ENCODE measurements around the gene MLLT10.

Gene MLLT10

GRCh38 chr10:21514129-21514817 is 19.8 kb upstream of the MLLT10 start:
- ATAC-seq = no peak
- no peak for TF ChIP-seq ISL1 (CRISPR knock-in tag; IDR thresholded peaks at IDR 0.05)
- no peak for TF ChIP-seq ESRRG (CRISPR knock-in tag; IDR thresholded peaks at IDR 0.05)
- no peak for TF ChIP-seq ZNF8 (CRISPR knock-in tag; IDR thresholded peaks at IDR 0.05)
- TF ChIP-seq GLIS3 (CRISPR knock-in tag; IDR thresholded peaks at IDR 0.05) = no peak
- no peak for TF ChIP-seq ZFP30 (CRISPR knock-in tag; IDR thresholded peaks at IDR 0.05)
- TF ChIP-seq SNAI2 (CRISPR knock-in tag; IDR thresholded peaks at IDR 0.05) = no peak
- TF ChIP-seq ZC3H10 (CRISPR knock-in tag; IDR thresholded peaks at IDR 0.05) = no peak
- no peak for TF ChIP-seq CREB5 (CRISPR knock-in tag; IDR thresholded peaks at IDR 0.05; ENCODE audit: low read depth)
- TF ChIP-seq OSR1 (CRISPR knock-in tag; IDR thresholded peaks at IDR 0.05) = no peak
- no peak for TF ChIP-seq TCF4 (CRISPR knock-in tag; IDR thresholded peaks at IDR 0.05; ENCODE audit: borderline replicate concordance)
- TF ChIP-seq PPARA (CRISPR knock-in tag; IDR thresholded peaks at IDR 0.05; ENCODE audit: borderline replicate concordance) = no peak
- TF ChIP-seq CSDC2 (CRISPR knock-in tag; IDR thresholded peaks at IDR 0.05) = no peak
- no peak for TF ChIP-seq BACH2 (CRISPR knock-in tag; IDR thresholded peaks at IDR 0.05; ENCODE audit: borderline replicate concordance)
- TF ChIP-seq RARB (CRISPR knock-in tag; IDR thresholded peaks at IDR 0.05) = no peak
- no peak for TF ChIP-seq ZNF70 (CRISPR knock-in tag; IDR thresholded peaks at IDR 0.05)
- no peak for TF ChIP-seq CSRNP3 (CRISPR knock-in tag; IDR thresholded peaks at IDR 0.05)
- TF ChIP-seq ZFP3 (CRISPR knock-in tag; IDR thresholded peaks at IDR 0.05) = no peak

- TF ChIP-seq RARB (CRISPR knock-in tag; IDR thresholded peaks at IDR 0.05) (no peak), CSDC2 (CRISPR knock-in tag; IDR thresholded peaks at IDR 0.05) (no peak), PPARA (CRISPR knock-in tag; IDR thresholded peaks at IDR 0.05; ENCODE audit: borderline replicate concordance) (no peak), ZFP30 (CRISPR knock-in tag; IDR thresholded peaks at IDR 0.05) (no peak), POU6F1 (CRISPR knock-in tag; IDR thresholded peaks at IDR 0.05; ENCODE audit: borderline replicate concordance, low read depth) (no peak), ISL1 (CRISPR knock-in tag; IDR thresholded peaks at IDR 0.05) (no peak), GLIS3 (CRISPR knock-in tag; IDR thresholded peaks at IDR 0.05) (no peak)
- no peak for ATAC-seq
Measured at GRCh38 chr10:21514818-21515351, 19.1 kb upstream of the MLLT10 start.

- TF ChIP-seq BACH2 (CRISPR knock-in tag; IDR thresholded peaks at IDR 0.05; ENCODE audit: borderline replicate concordance) (no peak), ZFP3 (CRISPR knock-in tag; IDR thresholded peaks at IDR 0.05) (no peak), PPARA (CRISPR knock-in tag; IDR thresholded peaks at IDR 0.05; ENCODE audit: borderline replicate concordance) (no peak)
- no peak; the same call in 1 of the 3 replicates for ATAC-seq
Measured at GRCh38 chr10:21515361-21516241, 18.4 kb upstream of the MLLT10 start.

GRCh38 chr10:21516242-21517131 is 17.5 kb upstream of the MLLT10 start:
- peak; percentile 50 for ATAC-seq

More at GRCh38 chr10:21516242-21517131, 17.5 kb upstream of the MLLT10 start:
- TF ChIP-seq ZFP3 (CRISPR knock-in tag; IDR thresholded peaks at IDR 0.05) (0 out of 2 replicates have a peak, but pooled peaks have one; percentile 29), ZNF70 (CRISPR knock-in tag; IDR thresholded peaks at IDR 0.05) (no peak)
